Panc1 (cell line): ENCODE measurements around the gene CRYAB. TPM values are rescaled to one million over a fixed set of nuclear protein-coding genes. Genes with fewer than 3 reads are reported as not detected.
"Not testable (repeated sequence)": the region's sequence is repeated elsewhere in the genome, so short reads cannot be mapped to it uniquely, and the experiment has no call there.

Experiments used
- ATAC-seq: fragments of 200-7000 bp; cut with Tn5 transposase; 2 replicates; pipeline ENCODE4 v1.9.1; 2020; ENCODE audit warnings: mild to moderate bottlenecking, moderate library complexity
- BruUV-seq: library from RNA; stranded (reverse); fragments of 400-500 nt; replicated peaks from 2 replicates; lab custom pipeline; 2021; lab: Mats Ljungman, UMichigan
- CTCF ChIA-PET: fragments of 300-600 bp; sonication (Branson Sonifier 250); formaldehyde crosslinking; loops from one replicate; lab custom pipeline; 2022; ENCODE audit warnings: antibody characterized with exemption; lab: Charles Lee
- POLR2A ChIA-PET: fragments of 300-600 bp; sonication (Branson Sonifier 250); formaldehyde crosslinking; loops from one replicate; lab custom pipeline; 2022; ENCODE audit warnings: antibody characterized with exemption; lab: Charles Lee
- DNase-seq: peaks from one replicate; pipeline ENCODE4 v3.0.0-alpha.2; 2010; ENCODE audit warnings: low read depth, low spot score
- H3K27ac ChIP-seq: 2 replicates; pipeline ENCODE4 v1.5.1; 2011; ENCODE audit warnings: mild to moderate bottlenecking, low read length, inconsistent platforms
- H3K27me3 ChIP-seq: fragments of 200-500 bp; sonication (Bioruptor generic); 2 replicates; pipeline ENCODE4 v1.6.0; 2014; ENCODE audit warnings: low read length, inconsistent platforms; ENCODE audit not compliant: control insufficient read depth, insufficient read depth
- H3K36me3 ChIP-seq: fragments of 200-500 bp; sonication (Bioruptor generic); 2 replicates; pipeline ENCODE4 v1.5.1; 2014; ENCODE audit warnings: inconsistent platforms, mild to moderate bottlenecking, low read length, moderate library complexity; ENCODE audit not compliant: control insufficient read depth, insufficient read depth
- H3K4me1 ChIP-seq: 2 replicates; pipeline ENCODE4 v1.5.1; 2011; ENCODE audit warnings: inconsistent platforms, mild to moderate bottlenecking, low read length, moderate library complexity; ENCODE audit not compliant: control insufficient read depth, insufficient read depth
- H3K4me3 ChIP-seq, 2 experiments: 2 replicates each; pipeline ENCODE4 v1.5.1; 2011 to 2012; ENCODE audit warnings: low read depth in 2 of 2, low read length in 2 of 2, mild to moderate bottlenecking in 2 of 2, inconsistent platforms in 1 of 2, moderate library complexity in 1 of 2
- H3K9me3 ChIP-seq: fragments of 200-500 bp; sonication (Bioruptor generic); 2 replicates; pipeline ENCODE4 v1.5.1; 2014; ENCODE audit warnings: low read depth, mild to moderate bottlenecking, inconsistent platforms, low read length, moderate library complexity; ENCODE audit not compliant: control insufficient read depth, insufficient read depth
- POLR2AphosphoS5 ChIP-seq: IDR thresholded peaks from 2 replicates; pipeline ENCODE4 v1.6.1; 2012; ENCODE audit warnings: mild to moderate bottlenecking, low read depth, low read length, moderate library complexity
- SIN3A ChIP-seq: IDR thresholded peaks from 2 replicates; pipeline ENCODE4 v1.6.1; 2012; ENCODE audit warnings: low read depth, mild to moderate bottlenecking, low read length, moderate library complexity, borderline replicate concordance; ENCODE audit not compliant: insufficient read depth
- TCF7L2 ChIP-seq: IDR thresholded peaks from 2 replicates; pipeline ENCODE4 v1.6.1; 2011; ENCODE audit warnings: mild to moderate bottlenecking, low read depth, low read length, inconsistent platforms
- in situ Hi-C: cut with HindIII; loops from 2 replicates; pipeline ENCODE4 v1.10.0; 2016; ENCODE audit warnings: low sequenced_read_pairs, low pct_unique_long_range_greater_than_20kb
- intact Hi-C: fragments of 100-400 bp; cut with micrococcal nuclease; formaldehyde crosslinking; loops from one replicate; pipeline ENCODE4 v1.10.0; 2022; ENCODE audit not compliant: unreplicated experiment
- total RNA-seq: library from RNA; stranded (reverse); gene quantifications from one replicate; pipeline ENCODE4 v1.2.1, GENCODE V29; 2021; ENCODE audit not compliant: unreplicated experiment
- TF ChIP-seq, protein P1 (sequence below), 2 experiments: IDR thresholded peaks; 2 replicates each; pipeline ENCODE4 v1.6.1; 2011 to 2012; ENCODE audit warnings: low read depth in 2 of 2, control low read depth in 1 of 2, low read length in 1 of 2, mild to moderate bottlenecking in 1 of 2, moderate library complexity in 1 of 2; ENCODE audit not compliant: insufficient read depth in 1 of 2
- TF ChIP-seq, protein P2 (sequence below): fragments of 450-650 bp; IDR thresholded peaks from 2 replicates; pipeline ENCODE4 v1.5.1; 2017; ENCODE audit warnings: mild to moderate bottlenecking

CRYAB gene
- total RNA-seq, 1 experiment from 2014 or later, result 0.59 TPM

DNA sequence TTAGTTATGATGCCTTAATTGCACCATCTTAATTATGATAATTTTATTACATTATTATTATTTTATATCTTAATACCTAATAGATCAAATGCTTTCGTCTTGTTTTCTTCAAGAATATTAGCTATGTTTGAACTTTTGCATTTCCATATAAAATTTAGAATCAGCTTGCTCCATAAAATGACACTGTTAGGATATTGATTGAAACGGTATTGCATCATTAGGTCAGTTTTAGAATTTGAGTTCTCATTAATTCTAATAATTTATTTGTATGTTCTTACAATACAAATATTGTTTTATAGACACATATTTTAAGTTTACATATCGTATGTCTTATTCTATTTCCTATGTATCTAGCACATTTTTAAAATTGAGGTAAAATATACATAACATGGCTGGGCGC, 25.5 kb downstream of the CRYAB start:
- intact Hi-C loops, result no loop called here
- no peak overlapping the region for H3K27ac ChIP-seq
- H3K27me3 ChIP-seq, result no peaks in the 10 kb centered on the region
- DNase-seq (no peak), ATAC-seq (no peak)
- CTCF ChIA-PET, result no interaction called here
- no peaks in the 10 kb centered on the region for H3K9me3 ChIP-seq
- H3K36me3 ChIP-seq, result no peaks in the 10 kb centered on the region
- in situ Hi-C loops, result no loop called here
- BruUV-seq, result no TSS peak
- TF ChIP-seq SIN3A (no peak), TCF7L2 (no peak)
- TF ChIP-seq, protein P1, sequence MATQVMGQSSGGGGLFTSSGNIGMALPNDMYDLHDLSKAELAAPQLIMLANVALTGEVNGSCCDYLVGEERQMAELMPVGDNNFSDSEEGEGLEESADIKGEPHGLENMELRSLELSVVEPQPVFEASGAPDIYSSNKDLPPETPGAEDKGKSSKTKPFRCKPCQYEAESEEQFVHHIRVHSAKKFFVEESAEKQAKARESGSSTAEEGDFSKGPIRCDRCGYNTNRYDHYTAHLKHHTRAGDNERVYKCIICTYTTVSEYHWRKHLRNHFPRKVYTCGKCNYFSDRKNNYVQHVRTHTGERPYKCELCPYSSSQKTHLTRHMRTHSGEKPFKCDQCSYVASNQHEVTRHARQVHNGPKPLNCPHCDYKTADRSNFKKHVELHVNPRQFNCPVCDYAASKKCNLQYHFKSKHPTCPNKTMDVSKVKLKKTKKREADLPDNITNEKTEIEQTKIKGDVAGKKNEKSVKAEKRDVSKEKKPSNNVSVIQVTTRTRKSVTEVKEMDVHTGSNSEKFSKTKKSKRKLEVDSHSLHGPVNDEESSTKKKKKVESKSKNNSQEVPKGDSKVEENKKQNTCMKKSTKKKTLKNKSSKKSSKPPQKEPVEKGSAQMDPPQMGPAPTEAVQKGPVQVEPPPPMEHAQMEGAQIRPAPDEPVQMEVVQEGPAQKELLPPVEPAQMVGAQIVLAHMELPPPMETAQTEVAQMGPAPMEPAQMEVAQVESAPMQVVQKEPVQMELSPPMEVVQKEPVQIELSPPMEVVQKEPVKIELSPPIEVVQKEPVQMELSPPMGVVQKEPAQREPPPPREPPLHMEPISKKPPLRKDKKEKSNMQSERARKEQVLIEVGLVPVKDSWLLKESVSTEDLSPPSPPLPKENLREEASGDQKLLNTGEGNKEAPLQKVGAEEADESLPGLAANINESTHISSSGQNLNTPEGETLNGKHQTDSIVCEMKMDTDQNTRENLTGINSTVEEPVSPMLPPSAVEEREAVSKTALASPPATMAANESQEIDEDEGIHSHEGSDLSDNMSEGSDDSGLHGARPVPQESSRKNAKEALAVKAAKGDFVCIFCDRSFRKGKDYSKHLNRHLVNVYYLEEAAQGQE (IDR thresholded peaks at IDR 0.05; ENCODE audit: insufficient read depth in 1 of 2, low read depth in 2 of 2, low read length in 1 of 2), result no peak
- TF ChIP-seq, protein P2, sequence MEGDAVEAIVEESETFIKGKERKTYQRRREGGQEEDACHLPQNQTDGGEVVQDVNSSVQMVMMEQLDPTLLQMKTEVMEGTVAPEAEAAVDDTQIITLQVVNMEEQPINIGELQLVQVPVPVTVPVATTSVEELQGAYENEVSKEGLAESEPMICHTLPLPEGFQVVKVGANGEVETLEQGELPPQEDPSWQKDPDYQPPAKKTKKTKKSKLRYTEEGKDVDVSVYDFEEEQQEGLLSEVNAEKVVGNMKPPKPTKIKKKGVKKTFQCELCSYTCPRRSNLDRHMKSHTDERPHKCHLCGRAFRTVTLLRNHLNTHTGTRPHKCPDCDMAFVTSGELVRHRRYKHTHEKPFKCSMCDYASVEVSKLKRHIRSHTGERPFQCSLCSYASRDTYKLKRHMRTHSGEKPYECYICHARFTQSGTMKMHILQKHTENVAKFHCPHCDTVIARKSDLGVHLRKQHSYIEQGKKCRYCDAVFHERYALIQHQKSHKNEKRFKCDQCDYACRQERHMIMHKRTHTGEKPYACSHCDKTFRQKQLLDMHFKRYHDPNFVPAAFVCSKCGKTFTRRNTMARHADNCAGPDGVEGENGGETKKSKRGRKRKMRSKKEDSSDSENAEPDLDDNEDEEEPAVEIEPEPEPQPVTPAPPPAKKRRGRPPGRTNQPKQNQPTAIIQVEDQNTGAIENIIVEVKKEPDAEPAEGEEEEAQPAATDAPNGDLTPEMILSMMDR, result no peak
- H3K4me3 ChIP-seq, result no peak overlapping the region
- POLR2A ChIA-PET, result no interaction called here
- H3K4me1 ChIP-seq, result no peaks in the 10 kb centered on the region

DNA sequence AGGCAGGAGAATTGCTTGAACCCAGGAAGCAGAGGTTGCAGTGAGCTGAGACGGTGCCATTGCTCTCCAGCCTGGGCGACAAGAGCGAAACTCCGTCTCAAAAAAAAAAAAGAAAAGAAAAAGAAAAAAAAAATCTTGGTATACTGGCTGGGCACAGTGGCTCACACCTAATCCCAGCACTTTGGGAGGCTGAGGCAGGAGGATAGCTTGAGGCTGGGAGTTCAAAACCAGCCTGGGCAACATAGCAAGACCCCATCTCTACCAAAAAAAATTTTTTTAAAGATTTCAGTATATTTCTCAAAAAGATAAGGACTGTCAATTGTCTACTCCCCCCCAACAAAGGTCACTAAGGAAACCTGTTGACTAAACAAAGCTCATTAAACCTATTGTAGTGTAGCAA, 26.5 kb downstream of the CRYAB start:
- H3K27ac ChIP-seq, intact Hi-C loops, POLR2A ChIA-PET, CTCF ChIA-PET, ATAC-seq, H3K27me3 ChIP-seq, H3K9me3 ChIP-seq, in situ Hi-C loops, H3K36me3 ChIP-seq, BruUV-seq, H3K4me3 ChIP-seq, H3K4me1 ChIP-seq, DNase-seq: not testable (repeated sequence)

DNA sequence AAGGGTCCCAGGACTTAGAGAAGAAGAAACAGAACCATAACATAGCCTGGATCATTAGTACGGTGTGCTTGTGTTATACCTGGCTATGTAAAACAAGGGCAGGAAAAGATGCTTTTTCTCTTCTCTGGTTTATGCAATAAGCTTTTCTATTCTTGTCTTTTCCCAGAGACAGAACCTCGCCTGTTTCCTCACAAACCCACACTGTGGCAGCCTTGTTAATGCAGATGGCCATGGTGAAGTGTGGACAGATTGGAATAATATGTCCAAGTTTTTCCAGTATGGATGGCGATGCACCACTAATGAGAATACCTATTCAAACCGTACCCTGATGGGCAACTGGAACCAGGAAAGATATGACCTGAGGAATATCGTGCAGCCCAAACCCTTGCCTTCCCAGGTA, 29.4 kb downstream of the CRYAB start:
- H3K4me1 ChIP-seq, result peaks cover 9% of the 10 kb centered on the region; the same call in 1 of the 2 replicates
- DNase-seq (no peak), ATAC-seq (no peak)
- no peaks in the 10 kb centered on the region for H3K36me3 ChIP-seq
- ChIA-PET CTCF (no interaction called here), POLR2A (no interaction called here)
- no peaks in the 10 kb centered on the region for H3K9me3 ChIP-seq
- H3K27ac ChIP-seq, result no peak overlapping the region
- H3K4me3 ChIP-seq, result no peak overlapping the region
- in situ Hi-C loops (no loop called here), intact Hi-C loops (no loop called here)
- TF ChIP-seq POLR2AphosphoS5, result no peak
- TF ChIP-seq, protein P1 (IDR thresholded peaks at IDR 0.05; ENCODE audit: insufficient read depth in 1 of 2, low read depth in 2 of 2, low read length in 1 of 2), result no peak
- no peak for TF ChIP-seq SIN3A
- TF ChIP-seq, protein P2, result no peak
- no peak for TF ChIP-seq TCF7L2
- no TSS peak for BruUV-seq
- no peaks in the 10 kb centered on the region for H3K27me3 ChIP-seq
